GM19468 (cell line): ENCODE measurements around the gene MIAT.

ENCODE experiments used
- ATAC-seq: cut with Tn5 transposase; IDR thresholded peaks from one replicate; pipeline ENCODE4 v1.9.1; 2021; ENCODE audit warnings: mild to moderate bottlenecking, moderate library complexity, moderate number of reproducible peaks; ENCODE audit not compliant: unreplicated experiment; ENCODE audit errors: extremely low read depth

Gene MIAT

DNA sequence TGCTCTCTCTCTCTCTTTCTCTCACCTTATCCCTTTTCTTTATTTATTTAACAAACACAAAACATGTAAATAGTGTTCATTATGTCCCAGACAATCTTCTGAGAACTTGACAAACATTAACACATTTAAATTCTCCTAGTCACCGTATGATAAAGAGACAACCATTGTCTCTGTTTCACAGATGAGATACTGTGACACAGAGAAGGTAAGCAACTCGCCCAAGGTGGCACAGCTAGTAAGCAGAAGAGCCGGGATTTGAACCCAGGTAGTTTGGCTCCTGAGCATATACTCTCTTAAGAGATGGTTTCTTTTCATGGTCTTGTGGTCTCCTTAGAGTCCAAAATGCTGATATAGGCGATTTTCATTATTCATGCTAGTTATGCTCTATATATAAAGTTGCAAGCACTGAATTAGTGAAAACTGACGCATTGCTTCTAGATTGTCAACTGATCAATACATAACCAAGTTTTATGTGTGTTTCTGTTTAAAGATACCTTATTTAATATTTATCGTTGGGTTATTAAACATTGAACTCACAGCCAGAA, 58.1 kb downstream of the MIAT start:
- ATAC-seq: no peak

DNA sequence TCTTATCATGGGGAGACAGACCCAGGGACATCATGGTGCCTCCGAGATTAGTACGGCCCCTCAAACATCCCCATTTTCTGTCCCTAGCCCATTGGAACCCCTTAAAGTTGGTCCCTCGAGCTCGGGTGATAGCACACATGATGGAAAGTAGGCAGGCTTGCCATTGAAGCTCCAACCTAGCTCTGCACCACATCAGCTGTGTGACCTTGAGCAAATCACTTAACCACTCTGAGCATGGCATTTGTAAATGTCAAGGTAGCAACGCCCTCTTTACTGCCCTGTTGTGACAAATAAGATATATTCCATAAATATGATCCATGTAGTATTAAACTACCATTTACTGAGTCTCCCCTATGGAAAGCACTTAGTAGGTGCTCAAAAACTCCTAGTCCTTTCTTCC, 61.1 kb downstream of the MIAT start:
- no peak for ATAC-seq

DNA sequence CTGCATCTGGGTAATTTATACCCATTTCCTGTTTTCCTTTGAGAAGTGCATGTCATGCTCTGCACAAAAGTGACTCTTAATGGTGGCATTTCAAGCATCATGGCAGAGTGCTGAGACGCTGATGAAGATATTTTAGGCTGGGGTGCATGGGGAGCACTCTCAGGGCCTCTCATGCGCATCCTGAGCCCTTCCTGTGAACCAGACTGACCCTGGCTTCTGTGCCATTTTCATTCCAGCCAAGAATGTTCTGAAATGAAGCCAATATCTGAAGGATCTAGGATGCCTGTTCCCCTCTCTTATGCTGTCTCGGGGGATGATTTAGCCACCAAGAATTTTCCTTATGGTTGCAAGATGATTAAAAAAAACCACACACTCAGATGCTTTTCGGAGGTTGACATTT, 61.5 kb downstream of the MIAT start:
- ATAC-seq: no peak

DNA sequence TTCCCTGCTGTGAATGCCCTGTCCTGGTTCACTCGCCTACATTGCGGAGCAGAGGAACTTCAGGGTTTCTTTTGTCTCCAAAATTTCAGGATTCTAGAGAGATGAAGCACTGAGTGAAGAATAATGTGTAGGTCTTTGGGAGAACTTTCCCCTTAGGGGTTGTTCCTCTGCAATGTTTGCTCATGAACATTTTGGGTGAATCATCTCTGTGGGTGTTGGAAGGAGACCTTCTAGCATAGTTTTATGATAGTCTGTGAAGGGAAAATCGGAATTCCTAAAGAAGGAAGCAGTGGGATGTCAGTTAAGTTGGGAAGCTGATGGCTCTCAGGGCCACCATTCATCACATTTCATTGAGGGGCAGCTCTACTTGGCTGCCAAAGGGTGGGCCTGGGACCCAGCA, 64.8 kb downstream of the MIAT start:
- ATAC-seq: no peak

DNA sequence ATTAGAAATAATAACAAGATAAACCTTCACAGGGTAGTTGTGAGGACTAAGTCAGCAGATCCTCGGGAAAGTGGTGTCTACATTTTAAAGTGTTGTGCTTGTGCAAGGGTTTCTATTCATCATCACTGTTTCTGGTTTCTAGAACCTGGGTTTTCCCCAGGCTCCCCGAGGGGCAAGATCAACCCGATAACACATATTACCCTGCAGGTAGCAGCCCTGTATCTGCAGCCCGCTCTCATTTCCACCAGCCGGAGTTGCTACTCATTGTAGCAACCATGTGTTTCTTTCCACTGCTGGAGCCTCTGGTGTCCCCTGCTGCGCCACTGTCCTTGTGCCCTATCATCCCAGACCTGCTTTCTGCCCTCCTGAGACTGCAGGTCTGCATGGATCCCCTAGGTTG, 67.0 kb downstream of the MIAT start:
- no peak for ATAC-seq

DNA sequence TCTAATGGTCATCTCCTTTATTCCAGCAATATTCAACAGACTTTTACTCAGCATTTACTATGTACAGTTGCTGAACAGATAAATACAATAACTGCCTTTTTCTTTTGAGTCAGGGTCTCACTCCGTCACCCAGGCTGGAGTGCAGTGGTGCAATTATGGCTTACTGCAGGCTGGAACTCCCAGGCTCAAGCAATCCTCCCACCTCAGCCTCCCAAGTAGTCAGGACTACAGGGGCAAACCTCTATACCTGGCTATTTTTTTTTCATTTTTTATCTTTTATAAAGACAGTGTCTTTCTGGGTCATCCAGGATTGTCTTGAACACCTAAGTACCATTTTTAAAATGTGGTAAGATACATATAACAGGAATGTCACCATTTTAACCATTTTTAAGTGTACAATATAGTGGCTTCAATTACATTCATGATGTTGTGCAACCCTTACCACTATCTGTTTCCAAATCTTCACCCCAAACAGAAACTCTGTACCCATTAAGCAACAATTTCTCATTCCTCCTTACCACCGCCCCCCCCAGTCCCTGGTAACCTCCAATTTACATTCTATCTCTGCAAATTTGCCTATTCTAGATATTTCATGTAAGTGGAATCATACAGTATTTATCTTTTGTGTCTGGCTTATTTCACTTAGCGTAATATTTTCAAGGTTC, 67.8 kb downstream of the MIAT start:
- no peak for ATAC-seq
